OCI-LY1 (cell line): ENCODE measurements around the gene FNDC11.

ENCODE experiments used
- EZH2 ChIP-seq: fragments of 200-600 bp; sonication (generic), shearing (Covaris generic); IDR thresholded peaks from 2 replicates; pipeline ENCODE4 v1.8.0; 2017; ENCODE audit warnings: borderline replicate concordance, mixed run types, mild to moderate bottlenecking, antibody characterized with exemption, low read length, moderate library complexity, mixed read lengths
- TF ChIP-seq, protein P1 (sequence below): fragments of 200-600 bp; sonication (generic), shearing (Covaris generic); IDR thresholded peaks from 2 replicates; pipeline ENCODE4 v1.5.1; 2017; ENCODE audit warnings: mild to moderate bottlenecking, antibody characterized with exemption, low read length, moderate library complexity, mixed read lengths

DNA sequence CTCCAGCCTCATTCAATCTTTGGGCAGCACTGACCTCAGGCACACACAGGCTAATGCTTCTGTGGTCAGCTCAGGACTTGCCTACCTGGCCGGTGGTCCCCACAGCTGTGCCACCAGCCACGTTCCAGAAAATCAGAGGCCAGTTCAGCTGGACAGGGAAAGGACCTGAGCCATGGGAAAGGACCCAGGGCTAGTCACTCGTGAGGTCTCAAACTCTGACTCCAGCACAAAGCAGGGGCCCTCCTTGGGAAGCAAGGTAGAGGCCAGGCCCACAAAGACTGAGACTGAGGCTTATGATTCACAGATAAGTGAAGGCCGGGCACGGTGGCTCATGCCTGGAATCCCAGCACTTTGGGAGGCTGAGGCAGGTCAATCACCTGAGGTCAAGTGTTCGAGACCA lies 42.5 kb downstream of the FNDC11 start:
- TF ChIP-seq, protein P1, sequence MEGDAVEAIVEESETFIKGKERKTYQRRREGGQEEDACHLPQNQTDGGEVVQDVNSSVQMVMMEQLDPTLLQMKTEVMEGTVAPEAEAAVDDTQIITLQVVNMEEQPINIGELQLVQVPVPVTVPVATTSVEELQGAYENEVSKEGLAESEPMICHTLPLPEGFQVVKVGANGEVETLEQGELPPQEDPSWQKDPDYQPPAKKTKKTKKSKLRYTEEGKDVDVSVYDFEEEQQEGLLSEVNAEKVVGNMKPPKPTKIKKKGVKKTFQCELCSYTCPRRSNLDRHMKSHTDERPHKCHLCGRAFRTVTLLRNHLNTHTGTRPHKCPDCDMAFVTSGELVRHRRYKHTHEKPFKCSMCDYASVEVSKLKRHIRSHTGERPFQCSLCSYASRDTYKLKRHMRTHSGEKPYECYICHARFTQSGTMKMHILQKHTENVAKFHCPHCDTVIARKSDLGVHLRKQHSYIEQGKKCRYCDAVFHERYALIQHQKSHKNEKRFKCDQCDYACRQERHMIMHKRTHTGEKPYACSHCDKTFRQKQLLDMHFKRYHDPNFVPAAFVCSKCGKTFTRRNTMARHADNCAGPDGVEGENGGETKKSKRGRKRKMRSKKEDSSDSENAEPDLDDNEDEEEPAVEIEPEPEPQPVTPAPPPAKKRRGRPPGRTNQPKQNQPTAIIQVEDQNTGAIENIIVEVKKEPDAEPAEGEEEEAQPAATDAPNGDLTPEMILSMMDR, result no peak
- TF ChIP-seq EZH2, result no peak
